HEK293 (cell line): ENCODE data around the gene ITPKC.

Experiments
- ATF2 ChIP-seq: fragments of 450-650 bp; formaldehyde crosslinking; IDR thresholded peaks from 2 replicates; pipeline ENCODE4 v1.5.1; 2016; ENCODE audit warnings: missing biosample characterization, missing genetic modification characterization, low read depth
- CTCF ChIP-seq: fragments of 450-650 bp; formaldehyde crosslinking; IDR thresholded peaks from 2 replicates; pipeline ENCODE4 v1.5.1; 2016; ENCODE audit warnings: missing biosample characterization, missing genetic modification characterization
- HOXD13 ChIP-seq: sonication (generic); formaldehyde crosslinking; IDR thresholded peaks from 2 replicates; pipeline ENCODE4 v1.8.0; 2022; ENCODE audit warnings: missing genetic modification reagents, borderline replicate concordance
- PRDM10 ChIP-seq: fragments of 450-650 bp; formaldehyde crosslinking; IDR thresholded peaks from 2 replicates; pipeline ENCODE4 v1.5.1; 2016; ENCODE audit warnings: missing biosample characterization, missing genetic modification characterization
- YY1 ChIP-seq: fragments of 450-650 bp; formaldehyde crosslinking; IDR thresholded peaks from 2 replicates; pipeline ENCODE4 v1.5.1; 2018; ENCODE audit warnings: missing biosample characterization, missing genetic modification characterization
- ZBTB26 ChIP-seq: fragments of 450-650 bp; formaldehyde crosslinking; optimal IDR thresholded peaks from 2 replicates; pipeline ENCODE3; 2016; ENCODE audit warnings: missing biosample characterization, mild to moderate bottlenecking, missing genetic modification characterization
- ZNF184 ChIP-seq: fragments of 450-650 bp; IDR thresholded peaks from 2 replicates; pipeline ENCODE4 v1.5.1; 2018; ENCODE audit warnings: missing biosample characterization, mild to moderate bottlenecking, missing genetic modification characterization
- ZNF280D ChIP-seq: fragments of 450-650 bp; formaldehyde crosslinking; IDR thresholded peaks from 2 replicates; pipeline ENCODE4 v1.5.1; 2016; ENCODE audit warnings: missing biosample characterization, missing genetic modification characterization
- ZNF292 ChIP-seq: fragments of 450-650 bp; formaldehyde crosslinking; IDR thresholded peaks from 2 replicates; pipeline ENCODE4 v1.5.1; 2016; ENCODE audit warnings: low read depth, missing biosample characterization, missing genetic modification characterization, borderline replicate concordance
- ZNF324 ChIP-seq: fragments of 450-650 bp; formaldehyde crosslinking; IDR thresholded peaks from 2 replicates; pipeline ENCODE4 v1.5.1; 2016; ENCODE audit warnings: missing biosample characterization, missing genetic modification characterization
- ZNF677 ChIP-seq: fragments of 450-650 bp; IDR thresholded peaks from 2 replicates; pipeline ENCODE4 v1.5.0; 2018; ENCODE audit warnings: missing biosample characterization, mild to moderate bottlenecking, missing genetic modification characterization, moderate library complexity

- TF ChIP-seq ZNF184 (tag by site-specific recombination) (no peak), YY1 (no peak), ZNF292 (tag by site-specific recombination) (no peak), ZNF280D (tag by site-specific recombination) (no peak), ZNF677 (tag by site-specific recombination) (no peak), ATF2 (tag by site-specific recombination) (no peak), CTCF (no peak), HOXD13 (CRISPR knock-in tag) (no peak), PRDM10 (tag by site-specific recombination) (no peak), ZNF324 (tag by site-specific recombination) (no peak), ZBTB26 (tag by site-specific recombination) (no peak)
Measured at GRCh38 chr19:40667602-40668001, 49.3 kb upstream of the ITPKC start.
